ENCODE measurements around the gene AGPAT2. TPM values are rescaled to one million over a fixed set of nuclear protein-coding genes. Genes with fewer than 3 reads are reported as not detected.

Gene AGPAT2
- total and polyA plus RNA-seq, 2 of the 4 experiments (the other 2 are of a cell fraction) = 16.1 to 39.5 TPM

DNA sequence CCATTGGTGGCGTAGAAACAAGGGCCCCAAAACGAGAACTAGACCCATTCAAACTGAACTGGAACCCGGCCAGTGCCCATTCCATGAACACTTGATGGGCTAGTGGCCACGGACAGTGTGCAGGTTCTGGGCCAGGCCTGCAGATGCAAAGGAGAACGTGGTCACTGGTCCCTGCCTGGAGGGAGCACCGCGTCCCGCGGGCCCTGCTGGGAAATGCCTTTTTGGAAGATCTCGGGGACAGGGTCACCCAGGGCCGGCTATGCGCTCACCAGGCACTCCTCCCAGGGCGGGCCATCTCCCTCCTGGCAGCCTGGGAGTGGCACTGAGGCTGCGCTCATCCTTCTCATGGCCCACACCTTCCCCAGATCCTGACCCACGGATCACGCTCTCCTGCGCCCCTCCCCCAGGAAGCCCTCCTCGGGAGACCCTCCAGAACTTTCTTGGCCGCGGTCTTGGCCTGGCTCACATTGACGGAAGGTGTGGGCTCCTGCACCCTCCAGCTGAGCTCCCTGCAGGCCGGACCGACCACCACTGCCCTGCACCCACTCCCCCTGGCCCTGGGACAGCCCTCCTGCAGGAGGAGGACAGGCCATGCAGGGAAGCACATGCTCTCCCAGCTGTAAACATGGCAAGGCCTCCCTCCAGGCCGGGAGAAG is 22.3 kb upstream of the AGPAT2 start:
- TF ChIP-seq RAD21 (IDR thresholded peaks at IDR 0.05; ENCODE audit: low read length) = no peak
- TF ChIP-seq MAFK (IDR thresholded peaks at IDR 0.05; ENCODE audit: low read depth, low read length) = no peak
- no peak for TF ChIP-seq CTCF (conservative IDR thresholded peaks at IDR 0.05; ENCODE audit: low read depth, low read length)
- TF ChIP-seq MAZ (IDR thresholded peaks at IDR 0.05; ENCODE audit: borderline replicate concordance, low read depth, low read length) = no peak
- TF ChIP-seq RFX5 (IDR thresholded peaks at IDR 0.05; ENCODE audit: low read depth, low read length) = no peak
- CTCF ChIA-PET = no interaction called here
- Histone ChIP-seq H3K4ac (ENCODE audit: low read depth, low read length) (no peak overlapping the region), H3K27ac (ENCODE audit: insufficient read depth, low read length) (no peak overlapping the region), H3K4me3 (ENCODE audit: insufficient read depth, low read depth, low read length) (no peak overlapping the region), H3K79me1 (ENCODE audit: low read depth in 1 of 2, low read length in 2 of 2) (no peaks in the 10 kb centered on the region), H2AK5ac (ENCODE audit: low read depth, low read length) (no peak overlapping the region), H2BK15ac (ENCODE audit: low read depth, low read length) (no peak overlapping the region), H4K91ac (ENCODE audit: insufficient read depth, low read depth, low read length) (no peak overlapping the region), H2BK5ac (ENCODE audit: low read depth, low read length, poor library complexity, severe bottlenecking) (no peak overlapping the region), H2BK20ac (ENCODE audit: low read depth, low read length) (no peak overlapping the region), H3K9ac (ENCODE audit: low read depth, low read length) (no peak overlapping the region), H4K20me1 (ENCODE audit: insufficient read depth, low read length) (no peaks in the 10 kb centered on the region), H3K9me3 (ENCODE audit: control insufficient read depth, insufficient read depth, low read length) (no peaks in the 10 kb centered on the region), H3K18ac (ENCODE audit: low read depth, low read length) (no peak overlapping the region), H2AK9ac (replicated peaks; ENCODE audit: low read depth, low read length, poor library complexity) (no peak overlapping the region), H2BK120ac (ENCODE audit: low read depth, low read length) (no peak overlapping the region), H3K14ac (replicated peaks; ENCODE audit: low read depth, low read length) (no peak overlapping the region), H2AFZ (replicated peaks; ENCODE audit: low read length, poor library complexity) (peak overlapping the region; percentile 23), H3K4me2 (ENCODE audit: low read depth, low read length) (no peak overlapping the region), H4K8ac (ENCODE audit: low read depth in 2 of 2, low read length in 2 of 2) (no peak overlapping the region), H3K36me3 (ENCODE audit: control insufficient read depth, insufficient read depth, low read length) (no peaks in the 10 kb centered on the region), H3K4me1 (ENCODE audit: control insufficient read depth, insufficient read depth, low read length) (peaks cover 1% of the 10 kb centered on the region; the same call in 1 of the 2 replicates), H4K5ac (ENCODE audit: low read depth, low read length) (no peak overlapping the region), H3K23ac (ENCODE audit: low read depth, low read length) (no peak overlapping the region), H3K56ac (ENCODE audit: extremely low read depth, insufficient read depth, low read length) (no peak overlapping the region), H3K9me1 (ENCODE audit: insufficient read depth, low read length) (no peaks in the 10 kb centered on the region), H3K27me3 (ENCODE audit: control insufficient read depth, insufficient read depth, low read length) (peaks cover 17% of the 10 kb centered on the region)
- POLR2A ChIA-PET (ENCODE audit: unreplicated experiment) = no interaction called here
- dilution Hi-C loops (cut with HindIII; ENCODE audit: low sequenced_read_pairs, unreplicated experiment) (no loop called here), in situ Hi-C loops (cut with MboI; ENCODE audit: low sequenced_read_pairs) (no loop called here), intact Hi-C loops (cut with micrococcal nuclease) (no loop called here)
- BruUV-seq (replicated peaks) = no TSS peak
- WGBS, 2 experiments (ENCODE audit: extremely low coverage in 2 of 2, insufficient read length in 1 of 2) = 85% methylated on average over 11 of the region's 24 CpGs; no CpG with 5 or more reads in 1 of the 2 experiments
- DNase-seq = no peak
- ATAC-seq (ENCODE audit: low read depth) = no peak

Measured in IMR-90 (cell line).